ENCODE measurements around the gene EEF1A2.

Gene EEF1A2

GRCh38 chr20:63497946-63498935 is 642 bp downstream of the EEF1A2 start:
- DNase-seq, result no peak

- DNase-seq, result no peak
Measured at GRCh38 chr20:63497138-63497945, 1.5 kb downstream of the EEF1A2 start.

- no peak for DNase-seq
Measured at GRCh38 chr20:63496596-63497120, 2.2 kb downstream of the EEF1A2 start.

- DNase-seq, result no peak
Measured at GRCh38 chr20:63495741-63496595, 2.9 kb downstream of the EEF1A2 start.

- no peak for DNase-seq
Measured at GRCh38 chr20:63495167-63495720, 3.6 kb downstream of the EEF1A2 start.

GRCh38 chr20:63494420-63495166 is 4.3 kb downstream of the EEF1A2 start:
- no peak for DNase-seq

- no peak for DNase-seq
Measured at GRCh38 chr20:63494084-63494419, 4.8 kb downstream of the EEF1A2 start.

- DNase-seq, result no peak
Measured at GRCh38 chr20:63493563-63494020, 5.3 kb downstream of the EEF1A2 start.

GRCh38 chr20:63492982-63493381 is 5.9 kb downstream of the EEF1A2 start:
- DNase-seq, result no peak

GRCh38 chr20:63492518-63492917 is 6.4 kb downstream of the EEF1A2 start:
- no peak for DNase-seq

- no peak for DNase-seq
Measured at GRCh38 chr20:63491635-63492230, 7.2 kb downstream of the EEF1A2 start.

GRCh38 chr20:63491078-63491477 is 7.8 kb downstream of the EEF1A2 start:
- no peak for DNase-seq

- no peak for DNase-seq
Measured at GRCh38 chr20:63490416-63490815, 8.5 kb downstream of the EEF1A2 start.

GRCh38 chr20:63488315-63489251 is 10.3 kb downstream of the EEF1A2 start:
- DNase-seq, result no peak

- DNase-seq, result no peak
Measured at GRCh38 chr20:63487781-63488241, 11.1 kb downstream of the EEF1A2 start.

GRCh38 chr20:63487116-63487764 is 11.6 kb downstream of the EEF1A2 start:
- no peak for DNase-seq

GRCh38 chr20:63486300-63486855 is 12.5 kb downstream of the EEF1A2 start:
- no peak for DNase-seq

GRCh38 chr20:63484651-63485403 is 14.1 kb downstream of the EEF1A2 start:
- no peak for DNase-seq
